ENCODE data around the gene SLCO2A1.

The SLCO2A1 gene

GRCh38 chr3:133880886-133881455 lies 148.8 kb downstream of the SLCO2A1 start:
- no peak for DNase-seq

GRCh38 chr3:133880287-133880686 lies 149.4 kb downstream of the SLCO2A1 start:
- DNase-seq = no peak

- DNase-seq = no peak
Measured at GRCh38 chr3:133878518-133878917, 151.2 kb downstream of the SLCO2A1 start.
